ENCODE measurements around the gene LHX6. TPM values are rescaled to one million over a fixed set of nuclear protein-coding genes. Genes with fewer than 3 reads are reported as not detected.

The LHX6 gene
- total and polyA plus RNA-seq, 2 of the 13 experiments (the other 11 are each of a cell fraction or from before 2014, with no cell fraction given) = 1.1 to 1.3 TPM

GRCh38 chr9:122264360-122265148 lies 35.8 kb upstream of the LHX6 start, which contains the start of the genes MRRF and RBM18 (continued):
- TF ChIP-seq ZNF567 (CRISPR knock-in tag; IDR thresholded peaks at IDR 0.05; ENCODE audit: borderline replicate concordance) (no peak; the same call in 1 of the 2 replicates), PTBP1 (IDR thresholded peaks at IDR 0.05; ENCODE audit: low read depth, low read length, poor library complexity, severe bottlenecking) (no peak), E2F1 (CRISPR knock-in tag; IDR thresholded peaks at IDR 0.05) (no peak; the same call in 1 of the 2 replicates), ZNF33B (CRISPR knock-in tag; IDR thresholded peaks at IDR 0.05) (peak; percentile 93), MTERF4 (CRISPR knock-in tag; IDR thresholded peaks at IDR 0.05) (peak; percentile 99), RFX5 (IDR thresholded peaks at IDR 0.05; ENCODE audit: low read depth, low read length) (peak; percentile 83), ZNF274 (CRISPR knock-in tag; IDR thresholded peaks at IDR 0.05) (peak; percentile 97), AKAP8 (CRISPR knock-in tag; IDR thresholded peaks at IDR 0.05) (peak; percentile 94), ERF (CRISPR knock-in tag; IDR thresholded peaks at IDR 0.05) (peak; percentile 98), HBP1 (CRISPR knock-in tag; IDR thresholded peaks at IDR 0.05; ENCODE audit: low read depth) (peak; percentile 86), SP2 (CRISPR knock-in tag; IDR thresholded peaks at IDR 0.05) (peak; percentile 63), THAP7 (CRISPR knock-in tag; IDR thresholded peaks at IDR 0.05) (peak; percentile 93; the same call in 1 of the 2 replicates), PAWR (CRISPR knock-in tag; IDR thresholded peaks at IDR 0.05; ENCODE audit: borderline replicate concordance) (0 out of 2 replicates have a peak, but pooled peaks have one; percentile 94), FOXM1 (CRISPR knock-in tag; IDR thresholded peaks at IDR 0.05) (0 out of 2 replicates have a peak, but pooled peaks have one; percentile 23), ZNF335 (CRISPR knock-in tag; IDR thresholded peaks at IDR 0.05) (0 out of 2 replicates have a peak, but pooled peaks have one; percentile 44), HDAC1 (CRISPR knock-in tag; IDR thresholded peaks at IDR 0.05) (peak; percentile 94), ZSCAN31 (CRISPR knock-in tag; IDR thresholded peaks at IDR 0.05; ENCODE audit: low read depth) (peak; percentile 95), NR3C1 (CRISPR knock-in tag; IDR thresholded peaks at IDR 0.05) (no peak), ZNF562 (CRISPR knock-in tag; IDR thresholded peaks at IDR 0.05; ENCODE audit: borderline replicate concordance) (no peak), ZNF589 (CRISPR knock-in tag; conservative IDR thresholded peaks at IDR 0.05) (peak; percentile 85), TBP (CRISPR knock-in tag; IDR thresholded peaks at IDR 0.05) (no peak), NR0B2 (CRISPR knock-in tag; IDR thresholded peaks at IDR 0.05) (peak; percentile 98), YY1 (IDR thresholded peaks at IDR 0.05; ENCODE audit: insufficient read depth, insufficient replicate concordance, low read depth, low read length) (peak; percentile 61), SOX13 (IDR thresholded peaks at IDR 0.05) (no peak), SOX13 (CRISPR knock-in tag; conservative IDR thresholded peaks at IDR 0.05 in 1 of 2, IDR thresholded peaks at IDR 0.05 in 1 of 2) (peak in 1 of 2 experiments; percentile 48; a peak in 1 of 4 replicates), REPIN1 (CRISPR knock-in tag; IDR thresholded peaks at IDR 0.05; ENCODE audit: borderline replicate concordance, low read depth) (peak; percentile 91)

Data from HepG2 (cell line).